ENCODE data around the gene PEX14.

DNA sequence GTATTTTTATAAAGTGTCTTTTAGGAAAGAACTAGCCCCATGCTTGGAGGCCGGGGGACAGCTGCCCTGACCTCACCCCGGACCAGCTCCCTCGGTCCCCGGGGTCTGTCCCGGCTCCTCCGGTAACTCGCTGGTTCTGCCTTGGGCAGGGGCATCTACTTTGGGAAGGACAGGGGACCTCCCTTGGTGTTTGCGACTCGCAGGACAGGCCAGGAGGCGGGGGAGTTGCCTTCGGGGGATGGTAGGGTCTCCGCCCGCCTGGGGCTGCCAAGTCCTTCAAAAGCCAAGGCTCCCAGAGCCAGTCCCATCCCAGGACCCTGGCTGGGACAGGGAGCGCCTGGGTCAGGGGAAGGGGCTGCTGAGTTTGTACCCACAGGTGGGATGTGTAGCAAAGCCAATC, 157.9 kb downstream of the PEX14 start:
- TF ChIP-seq EZH2 (IDR thresholded peaks at IDR 0.05; ENCODE audit: borderline replicate concordance, low read length): no peak
- TF ChIP-seq CTCF (conservative IDR thresholded peaks at IDR 0.05 in 1 of 2, IDR thresholded peaks at IDR 0.05 in 1 of 2; ENCODE audit: extremely low read depth in 1 of 2, insufficient read depth in 1 of 2, low read depth in 1 of 2, low read length in 2 of 2): no peak
